Eye (tissue), 1 donor: ENCODE measurements around the gene MYO6.
"Not testable (repeated sequence)": the region's sequence is repeated elsewhere in the genome, so short reads cannot be mapped to it uniquely, and the experiment has no call there.

Experiments used
- DNase-seq: peaks from one replicate; pipeline ENCODE4 v3.0.0-alpha.2; 2015

Gene MYO6

DNA sequence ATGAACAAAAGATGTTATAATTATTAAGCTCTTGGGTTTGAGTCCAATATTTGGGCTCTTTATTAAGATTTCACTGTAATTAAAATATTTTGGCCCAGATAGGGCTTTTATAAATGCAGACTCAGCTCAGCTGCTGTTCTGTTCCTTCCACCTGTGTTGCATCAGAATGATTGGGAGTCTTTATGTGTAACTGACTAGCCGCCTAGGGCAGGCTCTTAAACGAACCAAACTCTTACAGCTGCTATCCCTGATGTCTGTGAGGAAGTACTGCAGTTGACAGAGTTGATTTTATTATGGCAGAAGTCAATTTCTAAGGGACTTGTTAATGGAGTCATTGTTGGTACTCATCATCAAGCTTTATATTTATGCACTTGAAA, 144.7 kb downstream of the MYO6 start:
- no peak for DNase-seq

GRCh38 chr6:75896526-75896925, 147.5 kb downstream of the MYO6 start:
- no peak for DNase-seq

DNA sequence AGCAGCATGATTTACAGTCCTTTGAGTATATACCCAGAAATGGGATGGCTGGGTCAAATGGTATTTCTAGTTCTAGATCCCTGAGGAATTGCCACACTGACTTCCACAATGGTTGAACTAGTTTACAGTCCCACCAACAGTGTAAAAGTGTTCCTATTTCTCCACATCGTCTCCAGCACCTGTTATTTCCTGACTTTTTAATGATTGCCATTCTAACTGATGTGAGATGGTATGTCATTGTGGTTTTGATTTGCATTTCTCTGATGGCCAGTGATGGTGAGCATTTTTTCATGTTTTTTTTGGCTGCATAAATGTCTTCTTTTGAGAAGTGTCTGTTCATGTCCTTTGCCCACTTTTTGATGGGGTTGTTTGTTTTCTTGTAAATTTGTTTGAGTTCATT, 151.2 kb downstream of the MYO6 start:
- not testable (repeated sequence) for DNase-seq

- DNase-seq, result not testable (repeated sequence)
Observed at GRCh38 chr6:75905129-75905528, 156.1 kb downstream of the MYO6 start.

DNA sequence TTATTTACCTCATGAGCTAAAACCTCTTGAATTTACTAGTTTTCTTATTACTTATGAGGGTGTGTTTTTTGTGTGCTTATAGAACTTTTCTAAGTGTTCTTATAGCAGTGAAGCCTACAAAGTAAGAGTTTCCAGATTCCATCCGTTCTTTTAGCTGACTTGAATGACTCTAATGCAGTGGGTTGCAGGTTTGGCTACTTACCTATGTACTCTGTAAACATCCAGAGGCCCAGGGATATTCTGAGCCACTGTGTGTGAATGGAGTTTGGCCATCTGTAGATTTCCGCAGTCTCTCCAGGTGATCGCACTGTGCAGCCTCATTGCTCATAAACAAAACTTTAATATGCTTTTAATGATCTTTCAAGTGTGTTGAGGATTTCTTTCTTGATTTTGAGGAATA, 157.8 kb downstream of the MYO6 start:
- DNase-seq, result no peak

DNA sequence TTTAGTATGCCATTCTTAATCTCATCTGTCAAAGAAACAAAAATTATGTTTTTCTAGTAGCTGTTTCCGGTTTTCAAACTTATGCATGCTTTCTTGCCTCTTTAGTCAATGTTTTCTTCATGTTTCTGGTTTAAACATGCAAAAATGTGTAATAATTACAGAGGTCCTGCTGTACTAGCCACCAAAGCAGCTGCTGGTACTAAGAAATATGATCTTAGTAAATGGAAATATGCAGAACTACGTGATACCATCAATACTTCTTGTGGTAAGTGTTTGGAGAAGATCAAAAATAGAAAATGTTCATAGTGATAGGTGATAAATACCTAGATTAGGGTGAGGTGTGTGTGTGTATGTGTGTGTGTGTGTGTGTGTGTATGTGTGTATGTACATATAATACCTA, 158.4 kb downstream of the MYO6 start:
- no peak for DNase-seq

DNA sequence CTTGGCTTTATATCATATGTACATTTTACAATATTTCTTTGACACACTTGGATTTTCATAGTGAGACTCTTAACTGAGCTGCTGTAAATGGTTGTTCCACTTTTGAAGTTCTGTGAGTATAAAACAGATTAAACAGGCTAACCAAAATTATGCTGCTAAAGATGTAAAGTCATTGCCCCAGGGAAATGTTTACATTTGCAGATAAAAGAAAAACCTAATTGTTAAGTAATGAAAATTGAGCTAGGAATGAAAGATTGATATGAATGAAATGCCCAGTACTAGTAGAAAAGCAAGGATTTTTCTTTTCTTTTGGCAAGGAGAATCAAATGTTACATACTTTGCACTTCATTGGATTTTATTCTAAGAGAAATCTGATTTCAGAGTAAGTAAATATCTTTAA, 164.0 kb downstream of the MYO6 start:
- no peak for DNase-seq

DNA sequence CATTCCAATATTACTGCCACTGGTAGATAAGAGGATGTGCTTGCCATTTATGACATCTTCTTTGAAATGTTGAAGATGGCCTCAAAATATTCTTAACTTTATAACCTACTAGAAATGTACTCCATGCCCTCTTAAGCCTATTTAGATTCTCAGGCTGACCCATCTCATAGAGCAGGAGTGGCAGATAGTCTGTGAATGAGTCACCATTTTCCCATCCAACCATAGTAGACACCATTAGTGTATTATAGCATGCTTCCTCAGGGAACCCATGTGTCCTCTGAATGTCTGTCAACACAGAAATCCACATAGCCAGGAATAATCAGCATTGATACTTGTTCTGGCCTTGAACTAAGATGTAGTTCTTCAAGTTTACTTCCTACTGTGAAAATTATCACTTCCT, 173.2 kb downstream of the MYO6 start:
- DNase-seq, result no peak

DNA sequence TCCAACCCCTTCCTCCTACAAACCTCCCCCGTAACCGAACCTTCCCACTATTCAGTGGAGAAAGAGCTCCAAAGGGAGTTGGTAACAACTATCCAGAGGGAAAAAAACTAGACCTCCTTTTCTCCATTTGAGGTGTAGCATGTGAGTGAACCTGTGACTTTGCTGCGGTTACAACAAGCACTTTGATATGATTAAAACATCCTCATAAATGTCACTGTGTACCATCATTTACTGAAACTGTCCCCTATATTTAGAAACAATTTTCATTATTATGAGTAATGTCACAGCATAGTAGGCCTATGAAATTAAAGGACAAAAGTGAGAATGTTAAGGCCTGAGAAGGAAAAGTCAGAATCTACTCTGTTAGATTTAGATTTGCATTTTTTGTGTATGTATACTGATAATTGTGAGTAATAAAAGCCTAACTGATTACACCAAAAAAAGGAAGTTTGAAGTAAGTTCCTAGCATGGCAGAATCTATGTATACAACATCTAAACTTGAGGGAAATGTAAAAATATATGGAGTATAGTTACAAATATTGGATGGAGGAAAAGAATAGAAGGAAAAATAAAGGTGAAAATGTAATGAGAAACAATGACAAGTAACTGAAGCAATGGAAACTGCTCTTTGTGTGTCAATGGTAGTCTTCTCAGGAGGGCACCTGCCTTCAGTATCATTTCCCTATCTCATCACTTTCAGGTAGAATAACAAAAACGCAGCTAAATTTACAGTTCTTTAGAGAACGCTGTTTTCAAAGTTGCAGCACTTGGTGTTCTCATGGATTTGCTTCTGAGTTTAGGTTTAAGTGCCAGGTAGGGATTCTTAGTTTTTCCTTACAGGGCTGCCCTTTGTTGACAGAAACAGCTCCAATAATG, 177.5 kb downstream of the MYO6 start:
- DNase-seq, result no peak

DNA sequence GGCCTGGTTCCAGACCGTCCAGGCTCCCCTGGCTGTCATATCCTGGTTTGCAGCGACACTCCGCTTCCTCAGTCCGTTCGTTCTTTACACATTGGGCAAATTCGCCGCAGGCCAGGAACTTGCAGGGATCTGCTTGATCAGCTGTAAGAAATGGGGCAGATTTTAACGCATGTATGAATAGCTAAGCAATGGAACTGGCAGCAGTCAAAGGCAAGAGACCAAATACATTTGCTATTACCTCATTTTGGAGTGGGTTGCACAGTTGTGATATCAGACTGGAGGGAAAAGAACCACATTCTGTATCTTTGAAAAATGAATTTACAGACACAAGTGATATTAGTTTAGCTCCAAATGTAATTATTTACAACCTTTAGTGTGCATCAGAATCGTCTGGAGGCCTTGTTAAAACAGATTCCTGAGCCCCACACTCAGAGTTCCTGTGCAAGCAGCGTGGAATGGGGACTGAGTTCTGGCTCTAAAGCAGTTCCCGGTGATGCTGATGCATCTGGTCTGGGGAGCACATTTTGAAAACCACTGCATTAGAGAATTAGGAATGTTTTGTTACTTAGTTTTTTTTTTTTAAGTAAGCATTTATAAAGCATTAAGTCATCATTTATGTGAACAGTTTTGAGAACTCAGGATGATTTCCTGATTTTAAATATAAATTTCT, 182.1 kb downstream of the MYO6 start:
- peak; percentile 66 for DNase-seq

GRCh38 chr6:75932067-75932466, 183.0 kb downstream of the MYO6 start:
- DNase-seq, result peak; percentile 77

DNA sequence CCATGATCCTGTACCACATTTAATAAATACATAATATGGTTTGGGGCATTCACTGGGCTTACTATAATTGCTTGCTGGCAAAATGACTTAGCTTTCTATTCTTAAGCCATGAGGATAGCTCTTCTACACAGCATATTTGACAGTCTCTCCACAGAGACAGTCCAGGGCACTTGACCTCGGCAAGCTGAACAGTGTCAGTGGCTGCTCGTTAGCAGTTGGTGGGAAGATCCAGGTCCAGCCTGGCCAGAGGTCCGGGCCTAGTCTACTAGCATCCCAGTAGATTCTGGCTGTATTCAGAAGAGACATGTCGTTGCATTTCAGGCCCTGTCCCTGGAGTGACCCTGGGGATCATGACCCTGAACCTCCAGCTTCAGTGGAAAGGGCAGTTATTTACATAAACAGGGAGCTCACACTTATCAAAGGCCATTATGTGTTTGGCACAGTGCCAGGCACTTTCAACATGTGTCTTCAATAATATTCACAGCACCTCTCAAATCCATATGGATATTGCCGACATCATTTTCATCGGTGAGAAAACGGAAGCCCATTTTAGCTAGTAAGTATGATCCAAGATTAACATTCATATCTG, 184.4 kb downstream of the MYO6 start:
- DNase-seq, result no peak

DNA sequence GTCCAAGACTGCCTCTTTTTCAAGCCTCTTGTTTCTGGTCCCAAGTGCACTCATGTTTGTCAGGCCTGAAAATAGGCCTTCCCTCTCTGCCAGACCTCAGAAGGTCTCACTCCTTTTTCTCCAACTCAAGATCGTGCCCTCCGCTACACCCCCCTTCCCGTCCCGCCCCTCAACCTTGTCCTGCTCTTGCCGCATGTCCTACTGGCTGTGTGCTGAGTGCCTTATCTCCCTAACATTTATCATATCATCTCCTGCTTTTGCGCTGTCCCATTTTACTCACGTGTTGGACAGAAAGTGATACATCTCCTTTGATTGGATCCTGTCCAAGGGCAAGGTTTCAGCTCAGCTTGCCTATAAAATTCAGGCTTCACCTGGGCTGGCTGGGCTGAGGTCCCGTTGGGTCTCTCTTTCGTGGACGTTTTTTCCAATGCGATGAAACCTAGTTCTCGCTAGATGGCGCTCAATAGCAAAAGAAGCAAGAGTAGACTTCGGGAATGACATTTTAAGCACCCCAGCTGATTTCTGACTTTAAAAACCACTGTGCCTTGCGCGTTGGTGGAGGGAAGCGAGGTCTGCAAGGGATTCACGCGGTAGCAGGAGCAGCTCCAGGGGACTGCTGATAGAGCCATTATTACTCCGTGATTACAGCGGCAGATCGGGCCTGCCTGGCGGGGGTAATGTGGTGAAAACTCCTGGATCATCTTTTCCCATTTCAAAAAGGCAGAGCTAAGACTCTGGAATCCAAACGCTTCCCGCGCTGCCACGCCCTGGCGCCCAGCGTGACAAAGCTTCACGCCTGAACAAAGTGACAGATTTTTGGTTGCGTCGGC, 185.8 kb downstream of the MYO6 start:
- DNase-seq, result peak; percentile 93

- no peak for DNase-seq
Observed at GRCh38 chr6:75935473-75935793, 186.4 kb downstream of the MYO6 start.

DNA sequence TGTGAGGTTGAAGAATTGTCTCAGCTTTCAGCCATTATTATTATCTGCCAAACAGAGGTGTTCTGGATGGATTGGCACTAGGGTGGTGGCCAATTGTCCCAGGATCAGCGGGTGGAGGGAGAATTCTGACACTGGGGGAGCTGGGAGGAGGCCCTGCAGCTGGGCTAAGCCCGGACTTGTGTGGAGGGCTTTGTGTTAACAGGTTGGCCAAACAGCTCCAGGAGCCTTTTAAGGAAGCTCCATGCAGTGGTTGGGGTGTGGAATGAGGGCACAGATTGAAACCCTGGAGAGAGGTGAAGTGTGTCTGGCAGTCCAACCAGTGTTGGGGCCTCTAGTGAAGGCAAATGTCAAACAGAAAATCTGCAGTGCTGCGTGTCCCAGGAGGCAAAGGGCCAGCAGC, 187.6 kb downstream of the MYO6 start:
- no peak for DNase-seq

- DNase-seq, result no peak
Observed at GRCh38 chr6:75937846-75938245, 188.8 kb downstream of the MYO6 start.

DNA sequence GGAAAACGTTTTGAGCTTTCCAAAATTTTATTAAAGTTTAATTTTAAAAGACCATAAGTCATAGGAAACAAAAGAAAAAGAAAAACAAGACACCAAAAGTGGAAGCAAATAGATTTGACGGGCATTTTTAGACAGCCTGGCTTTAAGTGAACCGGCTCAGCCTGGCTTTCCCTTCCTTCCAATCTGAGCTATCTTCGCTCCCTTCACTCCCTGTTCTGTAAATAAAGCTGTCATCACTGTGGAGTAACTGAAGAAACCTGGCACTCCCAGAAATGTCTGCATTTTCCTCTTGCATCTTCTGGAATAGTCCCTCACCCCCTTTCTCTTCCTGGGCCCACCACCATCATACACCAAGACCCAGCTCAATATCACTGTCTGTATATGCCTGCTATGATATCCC, 191.5 kb downstream of the MYO6 start:
- no peak for DNase-seq

DNA sequence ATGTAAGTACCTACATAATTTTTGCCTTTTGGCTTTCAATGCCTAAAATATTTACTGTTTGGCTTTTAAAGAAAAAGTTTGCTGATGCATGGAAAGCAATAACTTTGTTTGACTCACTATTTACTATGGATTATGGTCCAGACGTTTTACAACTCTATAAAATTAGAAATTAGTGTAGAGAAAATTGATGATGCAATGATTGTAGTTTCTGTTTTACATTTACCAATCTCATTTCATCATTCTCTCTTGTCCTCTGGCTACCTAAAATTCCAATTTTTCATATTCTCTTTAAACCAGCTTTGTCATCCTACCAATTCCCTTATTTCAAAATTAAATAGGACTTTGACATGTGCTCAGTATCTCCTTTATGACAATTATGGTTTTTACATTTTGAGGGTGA, 192.5 kb downstream of the MYO6 start:
- no peak for DNase-seq

- no peak for DNase-seq
Observed at GRCh38 chr6:75943381-75943780, 194.3 kb downstream of the MYO6 start.

DNA sequence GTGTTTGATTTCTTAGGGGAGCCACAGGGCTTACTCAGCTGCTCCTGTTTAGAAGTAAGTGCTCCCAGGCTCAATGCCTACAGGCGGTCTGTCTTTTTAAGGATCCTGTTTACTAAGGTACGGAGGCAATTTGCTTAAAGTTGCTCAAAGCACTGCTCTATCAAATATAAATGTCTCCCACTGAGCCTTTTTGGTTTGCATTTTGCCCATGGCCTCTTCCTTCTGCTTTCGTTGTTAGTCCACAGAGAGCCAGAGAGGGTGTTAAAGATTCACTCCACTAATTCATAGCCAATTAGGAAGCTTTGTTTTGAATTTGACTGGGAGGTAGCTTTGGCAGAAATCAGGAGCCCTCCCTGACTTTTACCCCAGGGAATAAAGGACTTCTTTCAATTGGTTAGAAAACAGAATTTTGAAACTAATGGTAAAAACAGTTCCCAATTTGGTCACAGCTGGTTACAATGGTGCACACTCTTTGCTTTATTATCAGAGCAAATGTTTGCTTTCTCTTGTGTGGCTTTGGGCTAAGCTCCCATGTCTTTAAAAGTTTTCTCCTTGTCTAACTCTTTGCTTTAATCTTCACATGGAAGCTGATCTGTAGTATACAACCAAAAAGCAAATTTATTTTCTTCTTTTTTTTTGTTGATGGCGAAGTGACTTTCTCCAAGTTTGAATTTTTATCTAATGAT, 197.2 kb downstream of the MYO6 start:
- DNase-seq, result no peak

DNA sequence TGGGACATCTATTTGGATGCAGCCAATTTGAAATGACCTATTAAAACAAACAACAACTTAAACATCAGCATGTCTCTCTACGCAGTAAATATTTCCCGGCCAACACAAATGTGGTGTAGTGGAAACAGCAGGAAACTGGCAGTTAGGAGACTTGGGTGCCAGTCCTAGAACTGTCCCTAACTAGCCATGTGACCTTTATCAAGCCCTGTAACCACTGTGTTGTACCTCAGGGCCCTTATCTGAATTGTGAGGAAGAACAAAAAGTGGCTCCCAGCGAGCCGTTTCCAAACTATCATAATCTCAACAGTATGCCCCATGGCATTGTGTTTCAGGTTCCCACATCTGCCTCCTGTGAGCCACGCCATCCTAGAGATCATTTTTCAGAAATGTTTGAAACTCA, 198.9 kb downstream of the MYO6 start:
- no peak for DNase-seq

DNA sequence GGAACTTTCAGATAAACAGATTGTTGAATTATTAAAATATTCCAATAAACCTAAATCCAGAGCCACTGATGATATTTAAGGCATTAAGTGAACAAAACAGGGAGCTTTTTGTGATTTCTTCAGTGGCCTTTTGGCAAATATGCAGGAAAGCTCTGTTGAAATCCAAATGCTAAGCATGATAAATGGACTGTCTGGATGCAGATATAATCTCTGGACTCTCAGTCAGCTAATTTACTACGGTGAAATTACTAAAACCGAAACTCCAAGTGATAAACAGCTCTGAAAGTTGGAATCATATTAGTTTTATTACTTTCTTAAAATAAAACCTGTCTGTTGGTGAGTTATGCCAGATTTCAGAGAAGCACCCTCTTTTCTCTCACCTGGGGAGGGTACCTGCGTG, 203.1 kb downstream of the MYO6 start:
- DNase-seq, result no peak

- no peak for DNase-seq
Observed at GRCh38 chr6:75963569-75963968, 214.5 kb downstream of the MYO6 start.
